ENCODE measurements around the gene RTN4R. TPM values are rescaled to one million over a fixed set of nuclear protein-coding genes. Genes with fewer than 3 reads are reported as not detected.

Gene RTN4R
- total RNA-seq, 1 experiment from 2014 or later: 25.0 TPM

GRCh38 chr22:20292673-20293232, 24.6 kb upstream of the RTN4R start:
- DNase-seq (ENCODE audit: low spot score): no peak
- no peaks in the 10 kb centered on the region for H3K36me3 Mint-ChIP-seq
- TF ChIP-seq, protein P1, sequence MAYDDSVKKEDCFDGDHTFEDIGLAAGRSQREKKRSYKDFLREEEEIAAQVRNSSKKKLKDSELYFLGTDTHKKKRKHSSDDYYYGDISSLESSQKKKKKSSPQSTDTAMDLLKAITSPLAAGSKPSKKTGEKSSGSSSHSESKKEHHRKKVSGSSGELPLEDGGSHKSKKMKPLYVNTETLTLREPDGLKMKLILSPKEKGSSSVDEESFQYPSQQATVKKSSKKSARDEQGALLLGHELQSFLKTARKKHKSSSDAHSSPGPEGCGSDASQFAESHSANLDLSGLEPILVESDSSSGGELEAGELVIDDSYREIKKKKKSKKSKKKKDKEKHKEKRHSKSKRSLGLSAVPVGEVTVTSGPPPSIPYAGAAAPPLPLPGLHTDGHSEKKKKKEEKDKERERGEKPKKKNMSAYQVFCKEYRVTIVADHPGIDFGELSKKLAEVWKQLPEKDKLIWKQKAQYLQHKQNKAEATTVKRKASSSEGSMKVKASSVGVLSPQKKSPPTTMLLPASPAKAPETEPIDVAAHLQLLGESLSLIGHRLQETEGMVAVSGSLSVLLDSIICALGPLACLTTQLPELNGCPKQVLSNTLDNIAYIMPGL (CRISPR knock-in tag; IDR thresholded peaks at IDR 0.05): no peak
- TF ChIP-seq, protein P2, sequence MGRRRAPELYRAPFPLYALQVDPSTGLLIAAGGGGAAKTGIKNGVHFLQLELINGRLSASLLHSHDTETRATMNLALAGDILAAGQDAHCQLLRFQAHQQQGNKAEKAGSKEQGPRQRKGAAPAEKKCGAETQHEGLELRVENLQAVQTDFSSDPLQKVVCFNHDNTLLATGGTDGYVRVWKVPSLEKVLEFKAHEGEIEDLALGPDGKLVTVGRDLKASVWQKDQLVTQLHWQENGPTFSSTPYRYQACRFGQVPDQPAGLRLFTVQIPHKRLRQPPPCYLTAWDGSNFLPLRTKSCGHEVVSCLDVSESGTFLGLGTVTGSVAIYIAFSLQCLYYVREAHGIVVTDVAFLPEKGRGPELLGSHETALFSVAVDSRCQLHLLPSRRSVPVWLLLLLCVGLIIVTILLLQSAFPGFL (CRISPR knock-in tag; IDR thresholded peaks at IDR 0.05; ENCODE audit: borderline replicate concordance): no peak
- TF ChIP-seq ARID4B (CRISPR knock-in tag; IDR thresholded peaks at IDR 0.05; ENCODE audit: borderline replicate concordance) (no peak), EMX1 (CRISPR knock-in tag; IDR thresholded peaks at IDR 0.05) (no peak), PRDM15 (CRISPR knock-in tag; IDR thresholded peaks at IDR 0.05) (no peak), E2F4 (CRISPR knock-in tag; IDR thresholded peaks at IDR 0.05; ENCODE audit: borderline replicate concordance, low read depth) (no peak), SOX15 (CRISPR knock-in tag; IDR thresholded peaks at IDR 0.05) (no peak), OVOL2 (CRISPR knock-in tag; IDR thresholded peaks at IDR 0.05; ENCODE audit: borderline replicate concordance) (no peak)
- TF ChIP-seq, protein P3, sequence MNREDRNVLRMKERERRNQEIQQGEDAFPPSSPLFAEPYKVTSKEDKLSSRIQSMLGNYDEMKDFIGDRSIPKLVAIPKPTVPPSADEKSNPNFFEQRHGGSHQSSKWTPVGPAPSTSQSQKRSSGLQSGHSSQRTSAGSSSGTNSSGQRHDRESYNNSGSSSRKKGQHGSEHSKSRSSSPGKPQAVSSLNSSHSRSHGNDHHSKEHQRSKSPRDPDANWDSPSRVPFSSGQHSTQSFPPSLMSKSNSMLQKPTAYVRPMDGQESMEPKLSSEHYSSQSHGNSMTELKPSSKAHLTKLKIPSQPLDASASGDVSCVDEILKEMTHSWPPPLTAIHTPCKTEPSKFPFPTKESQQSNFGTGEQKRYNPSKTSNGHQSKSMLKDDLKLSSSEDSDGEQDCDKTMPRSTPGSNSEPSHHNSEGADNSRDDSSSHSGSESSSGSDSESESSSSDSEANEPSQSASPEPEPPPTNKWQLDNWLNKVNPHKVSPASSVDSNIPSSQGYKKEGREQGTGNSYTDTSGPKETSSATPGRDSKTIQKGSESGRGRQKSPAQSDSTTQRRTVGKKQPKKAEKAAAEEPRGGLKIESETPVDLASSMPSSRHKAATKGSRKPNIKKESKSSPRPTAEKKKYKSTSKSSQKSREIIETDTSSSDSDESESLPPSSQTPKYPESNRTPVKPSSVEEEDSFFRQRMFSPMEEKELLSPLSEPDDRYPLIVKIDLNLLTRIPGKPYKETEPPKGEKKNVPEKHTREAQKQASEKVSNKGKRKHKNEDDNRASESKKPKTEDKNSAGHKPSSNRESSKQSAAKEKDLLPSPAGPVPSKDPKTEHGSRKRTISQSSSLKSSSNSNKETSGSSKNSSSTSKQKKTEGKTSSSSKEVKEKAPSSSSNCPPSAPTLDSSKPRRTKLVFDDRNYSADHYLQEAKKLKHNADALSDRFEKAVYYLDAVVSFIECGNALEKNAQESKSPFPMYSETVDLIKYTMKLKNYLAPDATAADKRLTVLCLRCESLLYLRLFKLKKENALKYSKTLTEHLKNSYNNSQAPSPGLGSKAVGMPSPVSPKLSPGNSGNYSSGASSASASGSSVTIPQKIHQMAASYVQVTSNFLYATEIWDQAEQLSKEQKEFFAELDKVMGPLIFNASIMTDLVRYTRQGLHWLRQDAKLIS (CRISPR knock-in tag; IDR thresholded peaks at IDR 0.05; ENCODE audit: borderline replicate concordance): no peak
- TF ChIP-seq, protein P4, sequence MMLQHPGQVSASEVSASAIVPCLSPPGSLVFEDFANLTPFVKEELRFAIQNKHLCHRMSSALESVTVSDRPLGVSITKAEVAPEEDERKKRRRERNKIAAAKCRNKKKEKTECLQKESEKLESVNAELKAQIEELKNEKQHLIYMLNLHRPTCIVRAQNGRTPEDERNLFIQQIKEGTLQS (CRISPR knock-in tag; conservative IDR thresholded peaks at IDR 0.05): no peak
- ATAC-seq: no peak
- no peak overlapping the region for H3K27ac Mint-ChIP-seq
- H3K4me3 Mint-ChIP-seq: no peak overlapping the region
- ChIA-PET CTCF (interaction anchor here (1.2 to 2.4 kb wide), 2 partner anchors 54 to 136 kb away, joined by 3 to 15 read pairs; no protein-coding TSS in a partner anchor), POLR2A (interaction anchor here (0.7 kb wide), 1 partner anchor 168 kb away, joined by 4 read pairs; no protein-coding TSS in a partner anchor)
- H3K4me1 Mint-ChIP-seq: no peaks in the 10 kb centered on the region
- H3K27me3 Mint-ChIP-seq (ENCODE audit: low read depth): peaks cover 15% of the 10 kb centered on the region
- no peaks in the 10 kb centered on the region for H3K9me3 Mint-ChIP-seq

All from WTC11 (cell line).